ENCODE data around the gene DCXR. TPM values are rescaled to one million over a fixed set of nuclear protein-coding genes. Genes with fewer than 3 reads are reported as not detected.

DCXR gene
- total and polyA plus RNA-seq, 2 of the 13 experiments (the other 11 are each of a cell fraction or from before 2014, with no cell fraction given) = 287 to 311 TPM

GRCh38 chr17:81996232-81996756 is 41.2 kb downstream of the DCXR start (continued):
- no peak for TF ChIP-seq MYNN (CRISPR knock-in tag; IDR thresholded peaks at IDR 0.05; ENCODE audit: low read depth)
- TF ChIP-seq HOXA9 (CRISPR knock-in tag; IDR thresholded peaks at IDR 0.05; ENCODE audit: borderline replicate concordance) = 0 out of 2 replicates have a peak, but pooled peaks have one; percentile 1

- H3K9me3 ChIP-seq (ENCODE audit: low read length) = no peaks in the 10 kb centered on the region
- H3K9ac ChIP-seq (ENCODE audit: insufficient read depth, low read depth, low read length) = peak overlapping the region; percentile 96
- ATAC-seq (peak; percentile 2), DNase-seq (ENCODE audit: low spot score) (peak; percentile 81), FAIRE-seq (no peak)
- H3K36me3 ChIP-seq (replicated peaks in 1 of 2; ENCODE audit: control insufficient read depth in 1 of 2, insufficient read depth in 2 of 2, low read length in 2 of 2) = 0 out of 5 replicates have a peak, but pooled peaks cover 0 to 3% of the 10 kb centered on the region in 2 experiments
- BruUV-seq (replicated peaks) = no TSS peak
- ChIA-PET CTCF (ENCODE audit: low intra/inter-chr PET ratio, low total read pairs) (interaction anchor here (1.0 to 5.6 kb wide), 3 partner anchors 24 to 36 kb away, joined by 4 to 73 read pairs (median 6); partner anchors contain the start of gene NOTUM), POLR2A (interaction anchor here (0.6 to 16.1 kb wide), 30 partner anchors 8 to 268 kb away, joined by 3 to 470 read pairs (median 5); partner anchors contain the start of genes ASPSCR1, CENPX, DCXR and LRRC45)
- H2AFZ ChIP-seq (ENCODE audit: low read length) = no peak overlapping the region
- 13% methylated on average over 20 of the region's 29 CpGs for WGBS (ENCODE audit: low lambda C conversion rate)
- intact Hi-C loops (cut with micrococcal nuclease; ENCODE audit: unreplicated experiment) (loop anchor here (2.0 kb wide), 1 partner anchor 35 kb away; the partner anchor contains the start of gene NOTUM), in situ Hi-C loops (cut with HindIII; ENCODE audit: extremely low pct_ligation_motif_present, low pct_unique_long_range_greater_than_20kb) (loop anchor here (5.0 kb wide), 1 partner anchor 38 kb away; no protein-coding TSS in a partner anchor)
- H3K4me2 ChIP-seq (ENCODE audit: low read depth, low read length) = peak overlapping the region; percentile 99
- no peaks in the 10 kb centered on the region for H3K27me3 ChIP-seq (ENCODE audit: control insufficient read depth in 1 of 2, insufficient read depth in 2 of 2, low read length in 2 of 2)
- H3K4me1 ChIP-seq (ENCODE audit: insufficient read depth, low read length) = peaks cover 99% of the 10 kb centered on the region
- H3K27ac ChIP-seq (ENCODE audit: extremely low read length, insufficient read depth, low read length) = peak overlapping the region; percentile 97
- peaks cover 57% of the 10 kb centered on the region for H3K79me2 ChIP-seq (ENCODE audit: insufficient read depth, low read length)
- no peaks in the 10 kb centered on the region for H4K20me1 ChIP-seq (ENCODE audit: insufficient read depth, low read length)
- H3K4me3 ChIP-seq (replicated peaks in 1 of 3; ENCODE audit: insufficient read depth in 1 of 3, low read depth in 2 of 3, low read length in 3 of 3) = peak overlapping the region; percentile 53 to 80 (median 55)
- TF ChIP-seq ZNF251 (CRISPR knock-in tag; IDR thresholded peaks at IDR 0.05) (no peak; the same call in none of the 2 replicates), ZFP62 (CRISPR knock-in tag; IDR thresholded peaks at IDR 0.05) (no peak), MAX (IDR thresholded peaks at IDR 0.05) (no peak), CCDC6 (CRISPR knock-in tag; IDR thresholded peaks at IDR 0.05) (peak; percentile 63; the same call in 1 of the 2 replicates), ZNF18 (CRISPR knock-in tag; IDR thresholded peaks at IDR 0.05; ENCODE audit: insufficient replicate concordance) (peak; percentile 23), ZNF704 (CRISPR knock-in tag; IDR thresholded peaks at IDR 0.05; ENCODE audit: borderline replicate concordance) (no peak; the same call in 1 of the 2 replicates), GLI4 (CRISPR knock-in tag; IDR thresholded peaks at IDR 0.05; ENCODE audit: borderline replicate concordance) (peak; percentile 88; the same call in 1 of the 2 replicates), PTBP1 (IDR thresholded peaks at IDR 0.05; ENCODE audit: low read depth, low read length, poor library complexity, severe bottlenecking) (no peak), SP4 (CRISPR knock-in tag; IDR thresholded peaks at IDR 0.05) (peak; percentile 65), DMAP1 (CRISPR knock-in tag; IDR thresholded peaks at IDR 0.05) (peak; percentile 81), ZNF713 (CRISPR knock-in tag; IDR thresholded peaks at IDR 0.05) (peak; percentile 78; the same call in 1 of the 2 replicates), KLF16 (CRISPR knock-in tag; IDR thresholded peaks at IDR 0.05) (no peak), ZNF761 (CRISPR knock-in tag; conservative IDR thresholded peaks at IDR 0.05) (no peak), POLR2AphosphoS2 (IDR thresholded peaks at IDR 0.05; ENCODE audit: low read depth, low read length) (no peak), TFAP4 (IDR thresholded peaks at IDR 0.05; ENCODE audit: borderline replicate concordance, low read depth) (peak; percentile 40; the same call in 1 of the 2 replicates)
Observed at GRCh38 chr17:81995463-81996231, 41.9 kb downstream of the DCXR start.
